GM21423 (cell line): ENCODE measurements around the gene PHACTR1.

ENCODE experiments used
- ATAC-seq: cut with Tn5 transposase; IDR thresholded peaks from one replicate; pipeline ENCODE4 v1.9.1; 2021; ENCODE audit warnings: mild to moderate bottlenecking, moderate library complexity; ENCODE audit not compliant: unreplicated experiment

Gene PHACTR1

GRCh38 chr6:13013681-13014503 lies 297.3 kb downstream of the PHACTR1 start:
- ATAC-seq: no peak

- ATAC-seq: no peak
Observed at GRCh38 chr6:13014504-13015378, 298.2 kb downstream of the PHACTR1 start.

- no peak for ATAC-seq
Observed at GRCh38 chr6:13015379-13015681, 298.8 kb downstream of the PHACTR1 start.

- ATAC-seq: no peak
Observed at GRCh38 chr6:13024616-13025015, 308.0 kb downstream of the PHACTR1 start.

- ATAC-seq: no peak
Observed at GRCh38 chr6:13025893-13026499, 309.4 kb downstream of the PHACTR1 start.

- ATAC-seq: no peak
Observed at GRCh38 chr6:13026557-13026956, 310.0 kb downstream of the PHACTR1 start.

GRCh38 chr6:13027207-13027606 lies 310.6 kb downstream of the PHACTR1 start:
- ATAC-seq: no peak

GRCh38 chr6:13030396-13030795 lies 313.8 kb downstream of the PHACTR1 start:
- no peak for ATAC-seq

- no peak for ATAC-seq
Observed at GRCh38 chr6:13032566-13032965, 316.0 kb downstream of the PHACTR1 start.

- no peak for ATAC-seq
Observed at GRCh38 chr6:13033145-13033544, 316.6 kb downstream of the PHACTR1 start.

GRCh38 chr6:13034316-13034715 lies 317.7 kb downstream of the PHACTR1 start:
- no peak for ATAC-seq

GRCh38 chr6:13035606-13036005 lies 319.0 kb downstream of the PHACTR1 start:
- no peak for ATAC-seq

GRCh38 chr6:13038315-13038714 lies 321.7 kb downstream of the PHACTR1 start:
- ATAC-seq: no peak

- no peak for ATAC-seq
Observed at GRCh38 chr6:13038741-13039190, 322.2 kb downstream of the PHACTR1 start.

GRCh38 chr6:13044390-13044789 lies 327.8 kb downstream of the PHACTR1 start:
- ATAC-seq: no peak

GRCh38 chr6:13044896-13045295 lies 328.3 kb downstream of the PHACTR1 start:
- no peak for ATAC-seq

GRCh38 chr6:13045676-13046075 lies 329.1 kb downstream of the PHACTR1 start:
- ATAC-seq: no peak

GRCh38 chr6:13046084-13046483 lies 329.5 kb downstream of the PHACTR1 start:
- ATAC-seq: no peak

GRCh38 chr6:13048113-13048512 lies 331.5 kb downstream of the PHACTR1 start:
- ATAC-seq: no peak

- no peak for ATAC-seq
Observed at GRCh38 chr6:13049666-13050254, 333.2 kb downstream of the PHACTR1 start.

- ATAC-seq: no peak
Observed at GRCh38 chr6:13053006-13053461, 336.5 kb downstream of the PHACTR1 start.
